ENCODE data around the gene RNF208.
A peak's percentile ranks its signal among the peaks of the same experiment; 100 is the strongest.

Gene RNF208

DNA sequence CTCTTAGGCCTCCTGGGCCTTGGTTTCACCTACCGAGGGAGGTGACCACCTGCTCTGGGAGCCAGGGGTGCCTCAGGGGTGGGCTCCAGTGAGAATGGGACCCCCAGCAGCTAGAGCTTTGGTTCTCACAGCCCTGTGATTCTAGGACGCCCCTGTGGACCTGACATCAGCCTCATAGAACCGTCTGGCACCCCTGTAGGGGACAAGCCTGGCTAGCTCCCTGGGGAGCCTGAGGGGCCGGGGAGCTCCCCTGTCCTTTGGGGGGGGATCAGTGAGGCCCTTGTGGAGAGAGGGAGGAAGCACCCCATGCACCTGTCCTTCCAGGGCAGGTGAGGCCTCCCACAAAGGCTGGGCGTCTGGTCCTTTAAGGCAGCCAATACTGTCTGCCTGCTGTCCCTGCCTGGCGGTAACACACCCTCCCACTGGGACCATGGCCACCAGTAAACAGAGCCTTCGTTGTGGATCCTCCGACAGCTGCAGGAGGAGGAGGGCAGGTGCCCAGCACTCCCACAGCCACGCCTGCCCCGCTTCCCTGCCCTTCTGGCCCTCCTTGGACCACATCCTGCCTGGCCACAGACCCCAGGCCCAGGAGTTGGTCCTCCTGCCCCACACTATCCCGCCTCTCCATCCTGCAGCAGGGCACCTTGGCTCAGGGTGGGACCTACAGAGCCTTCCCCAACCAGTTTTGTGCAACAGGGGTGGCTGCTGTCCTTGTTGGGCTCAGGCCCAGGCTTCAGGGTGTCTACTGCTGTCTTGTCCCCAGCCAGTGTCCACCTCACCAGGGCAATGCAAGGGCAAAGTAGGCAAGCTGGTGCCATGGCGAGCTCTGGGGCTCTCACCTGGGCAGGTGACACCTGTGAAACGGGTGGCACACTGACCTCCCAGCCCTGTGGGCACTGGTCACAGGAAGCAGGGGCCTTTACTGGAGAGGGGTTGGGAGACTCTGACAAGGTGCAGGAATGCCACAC, 16.0 kb upstream of the RNF208 start:
- no peak for DNase-seq

DNA sequence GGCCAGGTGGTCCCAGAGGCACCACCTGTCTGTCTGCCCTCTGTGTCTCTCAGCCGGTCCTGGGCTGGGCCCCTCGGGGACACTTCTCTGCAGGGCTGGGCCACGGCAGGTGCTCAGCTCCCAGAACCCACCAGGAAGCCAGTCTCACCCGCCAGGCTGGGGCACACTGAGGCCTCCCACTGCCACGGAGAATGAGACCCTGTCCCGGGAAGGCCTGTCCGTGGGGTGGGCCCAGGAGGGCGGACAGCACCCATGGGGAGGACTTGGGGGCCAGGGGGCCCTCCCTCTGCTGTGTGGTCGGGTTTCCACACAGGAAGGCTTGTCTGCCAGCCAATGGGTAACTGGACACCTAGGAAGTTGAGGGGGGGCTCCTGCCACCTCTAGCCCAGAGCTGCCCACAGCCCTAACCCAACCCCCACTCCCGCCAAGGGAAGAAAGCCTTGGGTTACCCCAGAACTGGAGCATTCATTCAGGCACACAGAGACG, 14.9 kb upstream of the RNF208 start:
- no peak for DNase-seq

DNA sequence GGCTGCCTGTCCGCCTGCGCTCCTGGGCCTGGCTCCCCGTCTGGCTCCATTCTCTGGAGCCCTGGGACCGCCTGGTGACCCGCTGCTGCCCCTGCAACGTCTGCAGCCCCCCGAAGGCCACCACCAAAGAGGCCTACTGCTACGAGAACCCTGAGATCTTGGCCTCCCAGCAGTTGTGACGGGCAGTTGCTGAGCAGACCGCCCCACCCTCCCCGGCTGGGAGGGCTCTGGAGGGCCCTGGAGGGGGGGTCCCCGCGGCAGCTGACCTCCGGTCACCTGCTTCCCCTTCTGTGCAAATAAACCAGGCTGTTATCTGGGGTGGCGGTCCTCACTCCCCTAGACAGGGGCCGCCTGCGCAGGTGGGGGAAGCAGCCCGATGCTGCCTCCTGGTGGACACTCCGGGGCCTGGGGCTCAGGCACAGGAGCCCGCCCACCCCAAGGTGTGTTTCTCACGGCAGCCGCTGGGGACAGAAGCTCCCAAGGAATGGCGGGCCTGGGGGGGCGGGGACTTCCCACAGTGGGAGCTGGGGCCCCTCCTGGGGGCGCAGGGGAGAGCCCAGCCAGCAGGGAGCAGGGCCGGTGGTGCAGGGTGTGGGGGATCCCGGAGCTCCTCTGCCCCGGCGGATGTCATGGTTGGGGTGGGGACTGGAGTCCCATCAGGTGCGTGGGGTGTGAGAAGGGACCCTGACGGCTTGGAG, 14.3 kb upstream of the RNF208 start:
- peak; percentile 56 for DNase-seq

DNA sequence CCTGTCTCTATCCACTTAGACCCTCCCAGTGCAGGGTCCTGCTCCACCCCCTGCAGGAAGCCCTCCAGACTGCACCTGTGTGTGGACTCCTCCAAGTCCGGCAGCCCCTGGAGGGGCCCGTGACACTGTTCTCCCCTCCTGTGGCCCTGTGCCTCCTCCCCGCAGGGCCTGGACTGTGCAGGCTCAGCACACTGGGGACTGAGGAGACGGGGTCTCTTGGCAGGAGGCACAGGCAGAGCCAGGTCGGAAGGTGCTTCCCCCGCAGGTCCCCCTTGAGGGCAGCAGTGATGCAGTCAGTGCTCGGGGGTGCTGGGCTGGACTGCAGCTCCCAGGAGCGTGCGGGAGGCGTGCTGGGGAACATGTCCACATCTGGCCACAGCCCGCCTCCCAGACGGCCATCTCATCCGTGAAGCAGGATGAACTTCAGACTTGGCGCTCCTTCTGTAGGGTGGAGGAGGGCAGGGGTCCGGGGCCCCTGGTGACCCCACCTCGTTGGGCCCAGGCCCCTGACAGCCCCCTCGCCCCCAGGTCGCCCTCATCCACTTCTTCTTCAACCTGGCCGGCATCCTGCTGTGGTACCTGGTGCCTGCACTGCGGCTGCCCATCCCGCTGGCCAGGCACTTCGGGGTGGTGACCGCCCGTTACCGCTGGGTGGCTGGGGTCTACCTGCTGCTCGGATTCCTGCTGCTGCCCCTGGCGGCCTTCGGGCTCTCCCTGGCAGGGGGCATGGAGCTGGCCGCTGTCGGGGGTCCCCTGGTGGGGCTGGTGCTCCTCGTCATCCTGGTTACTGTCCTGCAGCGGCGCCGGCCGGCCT, 13.6 kb upstream of the RNF208 start:
- no peak for DNase-seq

DNA sequence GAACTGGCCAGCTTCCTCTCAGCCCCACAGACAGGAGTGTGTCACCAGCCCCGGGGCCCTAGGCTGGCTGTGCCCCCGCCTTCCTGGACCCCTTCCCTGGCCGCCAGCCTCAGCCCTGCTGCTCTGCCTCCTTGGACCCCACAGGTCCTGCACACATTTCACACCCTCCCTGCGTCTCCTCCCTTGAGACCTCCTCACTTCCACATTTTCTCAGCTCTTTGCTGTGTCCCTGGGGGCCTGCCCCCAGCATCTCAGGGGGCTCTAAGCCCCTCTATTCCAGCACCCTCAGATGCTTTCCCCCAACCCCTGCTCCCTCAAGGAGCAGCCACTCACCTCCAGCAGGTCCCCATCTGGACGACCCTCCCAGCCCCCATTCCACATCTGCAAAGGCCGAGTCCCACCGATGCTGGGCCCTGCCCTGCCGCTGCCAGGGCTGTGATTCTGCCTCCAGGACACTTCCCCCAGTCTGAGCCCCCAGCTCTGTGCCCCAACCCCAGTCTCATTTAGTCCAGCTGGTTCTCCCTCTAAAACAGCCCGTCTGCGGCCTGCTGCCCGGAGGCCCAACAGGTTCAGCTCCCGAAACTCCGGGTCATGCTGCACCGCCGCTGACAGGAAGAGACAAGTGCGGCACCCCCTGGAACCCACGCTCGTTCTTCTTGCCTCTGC, 12.9 kb upstream of the RNF208 start:
- DNase-seq, result no peak

DNA sequence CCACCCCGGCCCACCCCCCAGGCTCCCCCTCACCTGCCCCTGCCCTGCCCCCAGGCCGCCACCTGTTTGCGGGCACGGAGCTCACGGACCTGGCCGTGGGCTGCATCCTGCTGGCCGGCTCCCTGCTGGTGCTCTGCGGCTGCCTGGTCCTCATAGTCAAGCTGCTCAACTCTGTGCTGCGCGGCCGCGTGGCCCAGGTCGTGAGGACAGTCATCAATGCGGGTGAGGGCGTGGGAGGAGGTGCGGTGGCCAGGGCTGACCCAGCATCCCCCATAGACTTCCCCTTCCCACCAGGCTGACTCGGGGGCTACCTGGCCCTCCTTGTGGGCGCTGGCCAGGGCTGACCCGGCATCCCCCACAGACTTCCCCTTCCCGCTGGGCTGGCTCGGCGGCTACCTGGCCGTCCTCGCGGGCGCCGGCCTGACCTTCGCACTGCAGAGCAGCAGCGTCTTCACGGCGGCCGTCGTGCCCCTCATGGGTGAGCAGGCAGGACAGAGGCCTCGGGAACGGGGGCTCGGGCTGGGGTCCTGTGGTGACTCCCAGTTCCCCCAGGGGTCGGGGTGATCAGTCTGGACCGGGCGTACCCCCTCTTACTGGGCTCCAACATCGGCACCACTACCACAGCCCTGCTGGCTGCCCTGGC, 12.1 kb upstream of the RNF208 start:
- no peak for DNase-seq

DNA sequence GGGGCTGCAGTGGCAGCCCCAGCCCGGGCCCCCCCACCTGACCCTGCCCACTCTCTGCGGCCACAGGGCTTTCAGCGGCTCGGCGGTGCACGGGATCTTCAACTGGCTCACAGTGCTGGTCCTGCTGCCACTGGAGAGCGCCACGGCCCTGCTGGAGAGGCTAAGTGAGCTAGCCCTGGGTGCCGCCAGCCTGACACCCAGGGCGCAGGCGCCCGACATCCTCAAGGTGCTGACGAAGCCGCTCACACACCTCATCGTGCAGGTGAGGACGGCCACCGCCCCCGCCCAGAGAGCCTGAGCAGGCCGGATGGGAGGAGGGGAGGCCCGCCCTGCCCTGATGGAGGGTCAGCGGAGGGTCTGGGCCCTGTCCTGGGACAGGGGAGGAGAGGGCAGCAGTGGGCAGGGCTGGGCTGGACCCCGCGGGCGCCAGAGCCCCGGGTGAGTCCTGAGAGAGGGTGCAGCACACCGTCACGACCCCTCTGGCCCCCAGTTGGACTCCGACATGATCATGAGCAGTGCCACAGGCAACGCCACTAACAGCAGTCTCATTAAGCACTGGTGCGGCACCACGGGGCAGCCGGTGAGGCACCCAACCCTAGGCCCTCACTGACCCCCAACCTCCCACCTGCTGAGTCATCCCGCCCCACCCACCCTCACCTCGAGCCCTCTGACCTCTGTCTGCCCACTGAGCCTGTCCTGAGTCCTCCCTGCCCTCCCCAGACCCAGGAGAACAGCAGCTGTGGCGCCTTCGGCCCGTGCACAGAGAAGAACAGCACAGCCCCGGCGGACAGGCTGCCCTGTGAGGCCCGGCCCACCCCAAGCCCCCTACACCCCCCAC, 11.3 kb upstream of the RNF208 start:
- no peak for DNase-seq

DNA sequence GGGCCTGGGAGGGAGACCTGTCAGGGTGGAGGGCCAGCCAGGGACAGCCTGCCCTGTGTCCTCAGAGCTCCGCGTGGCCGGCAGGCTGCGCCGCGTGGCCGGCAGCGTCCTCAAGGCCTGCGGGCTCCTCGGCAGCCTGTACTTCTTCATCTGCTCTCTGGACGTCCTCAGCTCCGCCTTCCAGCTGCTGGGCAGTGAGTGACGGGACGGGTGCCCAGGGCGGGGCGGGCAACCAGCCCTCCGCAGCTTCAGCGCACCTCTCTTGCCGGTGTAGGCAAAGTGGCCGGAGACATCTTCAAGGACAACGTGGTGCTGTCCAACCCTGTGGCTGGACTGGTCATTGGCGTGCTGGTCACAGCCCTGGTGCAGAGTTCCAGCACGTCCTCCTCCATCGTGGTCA, 10.5 kb upstream of the RNF208 start:
- no peak for DNase-seq

DNA sequence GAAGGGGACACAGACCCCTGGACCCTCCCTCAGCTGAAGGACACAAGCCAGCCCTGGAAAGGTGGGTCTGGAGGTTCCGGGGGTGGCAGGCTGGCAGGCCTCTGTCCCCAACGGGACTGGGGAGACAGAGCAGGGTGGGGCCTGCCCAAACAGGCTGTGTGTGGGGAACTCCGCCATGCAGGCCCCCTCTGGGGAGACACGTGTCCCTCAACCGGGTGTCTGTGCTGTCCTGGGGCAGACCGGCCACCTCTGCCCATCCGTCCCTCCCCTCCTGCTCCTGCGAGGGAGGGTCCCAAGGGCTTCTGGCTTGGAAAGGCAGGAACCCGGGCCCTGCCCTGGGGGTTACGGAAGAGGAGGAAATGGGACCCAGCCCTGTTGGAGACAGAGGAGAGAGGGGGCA, 10.1 kb upstream of the RNF208 start:
- DNase-seq, result no peak

DNA sequence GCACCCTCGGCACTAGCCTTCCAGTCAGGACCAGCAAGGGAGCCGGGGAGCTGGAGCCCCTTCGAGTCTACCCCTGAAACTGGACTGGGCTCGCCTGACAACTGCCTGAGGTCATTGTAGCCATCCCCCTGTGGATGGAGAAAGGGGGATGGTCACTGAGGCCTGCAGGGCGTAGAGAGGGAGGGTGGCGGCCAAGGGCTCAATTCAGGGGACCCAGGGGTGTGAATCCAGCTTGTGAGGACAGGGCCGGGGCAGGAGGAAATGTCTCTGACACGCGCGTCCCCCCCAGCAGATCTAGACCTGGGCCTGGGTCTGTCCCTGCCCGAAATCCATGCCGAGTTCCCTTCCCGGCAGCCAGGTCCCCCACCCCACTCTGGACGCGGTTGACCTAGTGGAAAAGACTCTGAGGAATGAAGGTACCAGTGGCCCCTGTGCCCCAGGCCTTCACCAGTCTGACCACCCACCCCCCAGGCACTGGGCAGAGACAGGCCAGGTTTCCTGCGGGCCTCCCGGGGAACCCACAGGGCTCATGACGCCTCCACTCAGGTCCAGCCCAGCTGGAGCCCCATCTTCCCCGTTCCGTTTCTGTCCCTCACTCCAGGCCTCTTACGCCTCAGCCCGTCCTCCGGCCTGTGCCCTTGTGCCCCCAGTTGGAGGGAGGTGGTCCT, 9.5 kb upstream of the RNF208 start:
- no peak for DNase-seq

DNA sequence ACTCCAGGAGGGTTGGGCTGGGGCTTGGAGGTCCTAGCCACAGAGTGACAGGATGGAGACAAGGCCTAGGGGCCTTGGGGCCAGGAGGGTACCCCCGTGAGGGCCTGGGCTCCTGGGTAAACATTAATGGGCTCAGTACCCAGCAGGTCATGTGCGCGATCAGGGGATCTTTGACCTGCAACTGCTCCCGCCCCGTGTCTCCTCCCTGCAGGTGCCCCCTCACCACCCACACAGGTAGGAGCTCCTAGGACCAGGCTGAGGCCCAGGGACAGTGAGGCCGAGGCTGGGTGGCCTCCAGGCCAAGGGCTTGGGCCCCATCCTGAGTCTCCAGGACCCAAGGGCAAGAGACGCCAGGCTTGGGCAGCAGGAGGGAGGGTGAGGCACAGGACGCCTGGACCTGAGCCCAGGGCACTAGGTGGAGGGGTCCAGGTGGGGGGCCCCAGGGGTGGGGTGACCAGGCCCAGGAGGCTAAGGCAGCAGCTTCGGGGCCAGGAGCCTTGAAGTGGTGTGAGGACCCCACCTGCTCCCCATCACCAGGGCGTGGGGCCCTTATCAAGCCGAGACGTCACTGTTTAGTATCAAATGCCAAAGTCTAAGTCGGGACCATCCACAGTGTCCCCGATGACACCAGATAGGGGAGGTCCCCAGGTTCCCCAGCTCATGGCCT, 8.8 kb upstream of the RNF208 start, which contains the start of gene SLC34A3:
TSS of gene SLC34A3 (plus strand) at position 197 of the 667 bp plus-strand sequence. CDS start 802 bp downstream, outside the sequence.
- DNase-seq, result no peak

DNA sequence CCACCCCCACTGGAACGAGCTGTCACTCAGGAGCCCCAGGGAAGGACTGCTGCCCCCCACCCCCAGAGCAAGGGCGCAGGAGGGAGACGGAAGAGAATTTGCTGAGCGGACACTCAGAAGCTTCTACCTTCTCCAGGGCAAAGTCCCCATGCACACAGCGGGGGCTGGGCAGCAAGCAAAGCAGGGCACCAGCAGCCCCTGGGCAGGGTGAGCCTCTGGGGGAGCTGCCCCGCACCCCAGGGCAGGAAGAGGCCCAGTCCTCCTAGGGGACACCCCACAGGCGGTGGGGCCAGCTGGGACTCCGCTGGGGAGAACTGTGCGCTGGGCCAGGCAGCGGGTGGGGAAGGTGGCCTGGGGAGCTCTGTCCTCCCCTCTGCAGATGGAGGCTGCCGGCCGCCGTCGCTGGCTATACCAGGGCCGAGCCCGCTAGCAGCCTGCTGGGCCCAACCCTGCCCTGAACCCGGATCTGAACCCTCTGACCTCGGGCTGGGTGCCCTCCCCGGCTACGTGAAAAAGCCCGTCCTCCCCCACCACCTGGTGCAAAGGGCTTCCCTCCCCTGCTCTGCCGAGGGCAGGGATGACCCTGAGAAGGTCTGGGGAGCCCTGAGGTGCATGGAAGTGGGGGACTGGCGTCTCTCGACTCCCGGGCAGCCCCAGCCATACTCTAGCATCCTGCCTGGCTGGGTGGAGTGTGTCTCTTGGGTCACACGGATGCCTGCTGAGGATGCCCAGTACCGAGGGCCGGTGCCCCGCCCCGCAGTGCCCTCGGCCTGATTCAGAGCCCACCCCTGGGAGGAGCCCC, 8.1 kb upstream of the RNF208 start:
- DNase-seq, result no peak

DNA sequence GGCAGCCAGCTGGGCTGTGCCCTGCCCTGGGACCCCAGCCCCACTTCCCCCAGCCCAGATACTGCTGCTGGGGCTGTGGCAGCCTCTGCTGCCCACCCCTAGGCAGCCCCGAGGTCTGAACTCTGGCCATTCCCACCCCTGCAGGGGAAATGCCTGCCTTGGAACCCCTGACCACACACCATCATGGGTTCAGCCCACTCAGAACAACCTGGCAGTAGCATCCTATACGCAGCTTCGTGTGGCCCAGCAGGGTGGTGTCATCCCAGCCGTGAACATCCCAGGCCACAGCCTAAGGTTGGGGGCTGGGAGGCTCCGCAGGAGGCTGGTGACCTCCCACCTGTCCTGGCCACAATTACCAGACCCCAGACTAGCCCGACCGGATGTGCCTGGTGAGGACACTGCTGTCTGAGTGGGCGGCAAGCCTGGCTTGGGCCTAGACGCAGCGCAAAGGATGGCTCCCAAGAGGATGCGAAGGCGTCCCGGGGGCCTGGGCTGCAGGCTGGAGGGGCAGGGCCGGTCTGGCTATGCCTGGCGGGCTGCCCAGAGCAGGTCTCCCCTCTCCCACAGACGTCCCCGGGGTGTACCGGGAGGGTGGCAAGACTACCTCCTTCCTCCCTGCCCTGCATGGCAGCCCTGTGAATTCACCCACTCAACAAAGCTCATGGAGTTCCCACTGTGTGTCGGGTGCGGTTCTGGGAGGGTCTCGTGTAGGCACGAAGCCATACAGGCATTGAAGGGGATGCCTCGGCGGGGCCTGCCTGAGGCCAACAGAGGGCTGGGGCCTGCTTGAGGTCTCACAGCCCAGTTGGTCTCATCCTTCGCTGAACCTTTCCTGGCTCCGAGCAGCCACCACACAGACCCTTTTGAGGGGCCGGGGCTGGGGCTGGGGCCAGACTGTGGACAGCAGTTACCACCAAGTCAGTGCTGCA, 7.2 kb upstream of the RNF208 start:
- DNase-seq, result no peak

DNA sequence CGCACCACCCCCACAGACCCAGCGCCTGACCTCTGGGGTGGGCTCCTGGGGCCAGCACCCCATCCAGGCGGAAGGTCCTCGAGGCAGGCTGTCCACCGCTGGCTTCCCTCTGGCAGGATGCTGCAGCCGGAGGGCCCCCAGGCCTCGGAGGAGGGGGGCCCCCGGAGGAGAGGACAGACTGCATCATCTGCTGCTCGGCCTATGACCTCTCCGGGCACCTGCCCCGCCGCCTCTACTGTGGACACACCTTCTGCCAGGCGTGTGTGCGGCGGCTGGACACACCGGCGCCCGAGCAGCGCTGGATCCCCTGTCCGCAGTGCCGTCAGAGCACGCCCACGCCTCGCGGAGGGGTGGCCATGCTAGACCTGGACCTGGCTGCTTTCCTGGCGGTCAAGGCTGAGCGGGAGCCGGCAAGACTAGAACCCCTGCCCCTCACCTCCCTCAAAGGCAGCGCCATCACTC, 6.5 kb upstream of the RNF208 start:
- DNase-seq, result no peak

DNA sequence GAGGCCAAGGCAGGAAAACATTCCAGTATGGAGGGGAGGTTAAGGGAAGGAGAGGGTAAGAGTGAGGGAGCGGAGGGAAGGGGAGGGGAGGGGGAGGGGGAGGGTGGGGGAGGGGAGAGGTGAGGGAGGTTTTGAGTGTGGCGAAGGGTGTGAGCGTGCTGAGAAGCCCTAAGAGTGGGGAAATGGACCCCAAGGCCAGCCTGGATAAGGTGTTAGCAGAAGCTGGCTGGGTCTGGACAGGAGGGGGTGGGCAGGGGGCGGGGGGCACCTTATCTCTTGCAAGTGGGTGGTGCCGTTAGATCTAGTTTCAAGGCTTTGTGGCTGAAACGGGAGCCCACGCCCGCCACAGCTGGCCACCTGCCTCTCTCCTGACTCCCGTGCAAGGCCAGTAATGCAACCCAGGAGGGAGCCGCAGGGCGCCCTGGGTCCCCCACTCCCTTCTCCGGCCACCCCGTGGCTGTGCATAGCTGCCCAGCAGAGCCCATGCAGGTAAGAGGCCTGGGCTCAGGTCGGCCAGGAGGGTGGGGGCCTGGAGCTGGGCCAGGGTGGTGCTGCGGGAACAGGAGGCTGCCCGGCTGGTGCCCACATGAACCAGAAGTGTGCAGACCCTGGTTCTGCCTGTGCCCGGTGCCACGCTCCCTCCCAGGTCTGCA, 5.9 kb upstream of the RNF208 start:
- no peak for DNase-seq

DNA sequence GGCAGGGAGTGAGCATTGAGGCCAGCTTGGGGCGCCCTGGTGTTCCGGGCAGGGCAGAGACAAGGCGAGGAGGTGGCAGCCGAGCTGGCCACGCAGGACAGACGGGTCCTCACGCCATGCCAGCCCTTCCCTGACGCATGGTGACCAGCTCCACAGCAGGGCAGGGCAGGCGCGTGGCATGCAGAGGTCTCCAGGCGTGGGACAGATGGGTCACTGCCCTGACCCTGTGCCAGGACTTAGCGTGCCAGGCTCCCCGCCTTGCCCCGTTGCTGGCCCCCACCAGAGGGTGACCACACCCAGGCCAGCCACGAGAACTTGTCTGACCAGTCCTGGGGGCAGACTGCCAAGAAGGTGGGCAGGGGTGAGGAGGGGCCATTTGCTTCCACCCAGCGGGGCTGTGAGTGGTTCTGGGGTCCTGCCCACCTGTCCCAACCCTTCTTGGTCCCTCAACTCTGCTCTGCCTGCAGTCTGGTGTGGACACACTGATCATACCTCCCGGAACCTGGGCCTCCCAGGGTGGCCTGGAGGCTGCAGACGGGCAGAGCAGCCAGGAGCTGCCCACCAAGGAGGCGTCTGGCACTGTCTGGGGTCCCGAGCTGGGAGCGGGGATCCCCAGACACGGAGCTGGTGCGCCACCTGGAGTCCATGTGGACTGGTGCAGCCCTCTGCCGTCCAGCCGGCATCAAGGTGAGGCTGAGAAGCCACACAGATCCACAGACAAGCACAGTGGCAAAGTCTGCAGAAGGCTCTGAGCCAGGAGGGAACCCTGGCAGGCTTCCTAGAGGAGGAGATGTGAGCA, 5.2 kb upstream of the RNF208 start, which contains the start of gene RNF224:
TSS of gene RNF224 (plus strand) at position 449 of the 799 bp plus-strand sequence. CDS start 834 bp downstream, outside the sequence.
- peak; percentile 47 for DNase-seq
